Upper lobe of right lung (tissue), 1 donor: ENCODE results near the gene TGFB2. TPM values are rescaled to one million over a fixed set of nuclear protein-coding genes. Genes with fewer than 3 reads are reported as not detected.

ENCODE experiments used
- ATAC-seq: fragments of 200-7000 bp; cut with Tn5 transposase; one replicate; pipeline ENCODE4 v1.9.1; 2020; ENCODE audit warnings: mild to moderate bottlenecking, moderate library complexity
- DNase-seq: peaks from one replicate; pipeline ENCODE4 v3.0.0-alpha.2; 2020
- H3K27ac ChIP-seq: fragments of 200-600 bp; one replicate; pipeline ENCODE4 v1.8.0; 2022
- H3K27me3 ChIP-seq: fragments of 200-600 bp; one replicate; pipeline ENCODE4 v1.8.0; 2022; ENCODE audit warnings: mild to moderate bottlenecking
- H3K36me3 ChIP-seq: fragments of 200-600 bp; one replicate; pipeline ENCODE4 v1.8.0; 2022
- H3K4me1 ChIP-seq: fragments of 200-600 bp; one replicate; pipeline ENCODE4 v1.8.0; 2022
- H3K4me3 ChIP-seq: fragments of 200-600 bp; one replicate; pipeline ENCODE4 v1.8.0; 2022; ENCODE audit warnings: mild to moderate bottlenecking
- H3K9me3 ChIP-seq: fragments of 200-600 bp; one replicate; pipeline ENCODE4 v1.8.0; 2022
- CTCF ChIP-seq: fragments of 200-600 bp; IDR thresholded peaks from one replicate; pipeline ENCODE4 v1.8.0; 2022; ENCODE audit warnings: antibody characterized with exemption
- intact Hi-C: fragments of 100-400 bp; cut with DNase I; formaldehyde crosslinking; loops from one replicate; pipeline ENCODE4 v1.11.0; 2022
- total RNA-seq: library from RNA; stranded (reverse); fragmentation: NEBNext Ultra II Directional; extraction: Animal tissue kit (Norgen Biotek cat#: 25700); gene quantifications from one replicate; pipeline ENCODE4 v1.2.1, GENCODE V29; 2021
- donor health status: DM: no; HTN: yes; CAD: no; lungs with severe emphysema.

Gene TGFB2
- total RNA-seq, 1 donor from 2014 or later: 19.8 TPM

- H3K27me3 ChIP-seq: no peaks in the 10 kb centered on the region
- H3K4me1 ChIP-seq: peaks cover 7% of the 10 kb centered on the region
- DNase-seq: no peak
- no peak overlapping the region for H3K4me3 ChIP-seq
- no peak overlapping the region for H3K27ac ChIP-seq
- no peaks in the 10 kb centered on the region for H3K9me3 ChIP-seq
- no peak for TF ChIP-seq CTCF
- ATAC-seq: no peak
- intact Hi-C loops: no loop called here
- H3K36me3 ChIP-seq: no peaks in the 10 kb centered on the region
Measured at GRCh38 chr1:218430346-218430745, 85.2 kb downstream of the TGFB2 start.

GRCh38 chr1:218430822-218431221 is 85.7 kb downstream of the TGFB2 start:
- Histone ChIP-seq H3K4me1 (peaks cover 4% of the 10 kb centered on the region), H3K9me3 (no peaks in the 10 kb centered on the region), H3K36me3 (no peaks in the 10 kb centered on the region), H3K4me3 (no peak overlapping the region), H3K27me3 (no peaks in the 10 kb centered on the region), H3K27ac (no peak overlapping the region)
- no peak for ATAC-seq
- intact Hi-C loops: no loop called here
- DNase-seq: no peak
- no peak for TF ChIP-seq CTCF

DNA sequence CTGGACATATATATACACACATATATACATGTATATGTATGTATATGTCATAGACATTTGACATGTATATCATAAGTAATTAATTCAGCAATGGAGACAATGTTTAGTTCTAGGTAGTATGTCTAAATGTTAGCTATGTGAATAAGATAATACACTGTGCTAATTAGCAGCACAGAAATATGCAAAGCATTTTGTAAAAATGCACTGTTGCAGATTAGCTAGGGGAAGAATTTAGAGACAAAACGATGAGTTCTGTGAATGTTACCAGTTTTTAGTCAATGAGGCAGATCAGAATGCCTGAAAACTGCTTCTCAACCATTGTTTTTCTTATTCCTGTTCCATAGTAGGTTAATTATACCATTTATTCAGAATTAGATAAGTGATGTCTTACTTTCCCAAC is 86.3 kb downstream of the TGFB2 start:
- DNase-seq (no peak), ATAC-seq (no peak)
- H3K27ac ChIP-seq: no peak overlapping the region
- TF ChIP-seq CTCF: no peak
- H3K36me3 ChIP-seq: no peaks in the 10 kb centered on the region
- peaks cover 4% of the 10 kb centered on the region for H3K4me1 ChIP-seq
- no peaks in the 10 kb centered on the region for H3K27me3 ChIP-seq
- H3K9me3 ChIP-seq: no peaks in the 10 kb centered on the region
- H3K4me3 ChIP-seq: no peak overlapping the region
- intact Hi-C loops: no loop called here

- DNase-seq: no peak
- no peaks in the 10 kb centered on the region for H3K9me3 ChIP-seq
- intact Hi-C loops: no loop called here
- TF ChIP-seq CTCF: no peak
- H3K4me3 ChIP-seq: no peak overlapping the region
- ATAC-seq: no peak
- no peaks in the 10 kb centered on the region for H3K36me3 ChIP-seq
- peaks cover 4% of the 10 kb centered on the region for H3K4me1 ChIP-seq
- H3K27ac ChIP-seq: no peak overlapping the region
- H3K27me3 ChIP-seq: no peaks in the 10 kb centered on the region
Measured at GRCh38 chr1:218433744-218434143, 88.6 kb downstream of the TGFB2 start.

DNA sequence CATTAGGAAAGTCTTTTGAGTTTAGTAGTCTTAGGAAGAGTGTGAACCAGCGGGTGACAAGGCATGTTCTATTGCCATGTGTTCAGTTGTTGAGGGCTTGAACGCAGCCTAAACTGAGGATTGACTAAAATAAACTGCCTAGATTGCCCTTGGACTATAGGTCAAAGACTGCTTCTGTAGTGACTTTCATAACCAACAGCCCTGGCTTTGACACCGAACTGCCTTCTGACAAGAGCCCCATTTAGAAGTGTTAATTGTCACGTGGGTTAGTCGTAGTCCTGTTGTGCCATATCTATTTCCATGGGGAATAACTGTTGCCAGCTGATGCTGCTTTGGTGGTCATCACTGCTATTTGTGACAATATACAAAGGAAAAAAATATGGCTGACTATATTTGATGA is 90.4 kb downstream of the TGFB2 start:
- no peak for ATAC-seq
- intact Hi-C loops: no loop called here

More for the DNA sequence above, 90.4 kb downstream of the TGFB2 start:
- H3K4me1 ChIP-seq: peaks cover 4% of the 10 kb centered on the region
- no peak overlapping the region for H3K27ac ChIP-seq
- H3K9me3 ChIP-seq: no peaks in the 10 kb centered on the region
- no peaks in the 10 kb centered on the region for H3K27me3 ChIP-seq
- H3K36me3 ChIP-seq: no peaks in the 10 kb centered on the region
- no peak overlapping the region for H3K4me3 ChIP-seq
- no peak for TF ChIP-seq CTCF
- DNase-seq: no peak
